ENCODE measurements around the gene ZHX3. TPM values are rescaled to one million over a fixed set of nuclear protein-coding genes. Genes with fewer than 3 reads are reported as not detected.
"Not testable (repeated sequence)": the region's sequence is repeated elsewhere in the genome, so short reads cannot be mapped to it uniquely, and the experiment has no call there.

ZHX3 gene

GRCh38 chr20:41134362-41135186 is 183.0 kb downstream of the ZHX3 start:
- Histone ChIP-seq H3K4me2 (ENCODE audit: low read length) (no peak overlapping the region), H3K27ac (ENCODE audit: low read depth, low read length) (no peak overlapping the region), H3K56ac (ENCODE audit: low read length) (no peak overlapping the region), H3K36me3 (ENCODE audit: control insufficient read depth, insufficient read depth, low read length) (no peaks in the 10 kb centered on the region), H3K18ac (ENCODE audit: low read length) (no peak overlapping the region), H4K8ac (ENCODE audit: low read depth, low read length) (no peak overlapping the region), H3K4ac (ENCODE audit: low read depth, low read length) (no peak overlapping the region), H3K79me2 (ENCODE audit: control insufficient read depth, insufficient read depth, low read length) (peaks cover 17% of the 10 kb centered on the region), H2BK5ac (ENCODE audit: low read length) (no peak overlapping the region), H4K5ac (ENCODE audit: low read length) (no peak overlapping the region), H3K4me1 (ENCODE audit: control insufficient read depth, low read depth, low read length) (peaks cover 17% of the 10 kb centered on the region), H3K9ac (ENCODE audit: low read length) (no peak overlapping the region), H2BK120ac (ENCODE audit: low read depth, low read length) (no peak overlapping the region), H3K79me1 (ENCODE audit: low read length) (peaks cover 4% of the 10 kb centered on the region), H3K27me3 (ENCODE audit: insufficient read depth, low read length, poor library complexity) (no peaks in the 10 kb centered on the region), H2BK15ac (replicated peaks; ENCODE audit: low read depth) (no peak overlapping the region), H3K4me3 (ENCODE audit: low read length) (no peak overlapping the region), H3K23ac (ENCODE audit: low read length) (peak overlapping the region; percentile 51), H2AK5ac (ENCODE audit: low read length) (peak overlapping the region; percentile 18)
- WGBS (ENCODE audit: extremely low coverage, insufficient coverage, low lambda C conversion rate), result no CpG with 5 or more reads among the region's 9 CpGs
- DNase-seq, result no peak

GRCh38 chr20:41133709-41134361 is 183.7 kb downstream of the ZHX3 start:
- WGBS (ENCODE audit: extremely low coverage, insufficient coverage, low lambda C conversion rate), result no CpG with 5 or more reads among the region's 7 CpGs
- H2BK15ac ChIP-seq (replicated peaks; ENCODE audit: low read depth), result no peak overlapping the region
- no peak overlapping the region for H3K23ac ChIP-seq (ENCODE audit: low read length)
- DNase-seq, result no peak
- no peak overlapping the region for H3K4ac ChIP-seq (ENCODE audit: low read depth, low read length)
- no peak overlapping the region for H3K4me3 ChIP-seq (ENCODE audit: low read length)
- no peak overlapping the region for H3K27ac ChIP-seq (ENCODE audit: low read depth, low read length)
- no peak overlapping the region for H4K5ac ChIP-seq (ENCODE audit: low read length)
- H3K4me2 ChIP-seq (ENCODE audit: low read length), result no peak overlapping the region
- no peak overlapping the region for H4K8ac ChIP-seq (ENCODE audit: low read depth, low read length)
- H3K79me1 ChIP-seq (ENCODE audit: low read length), result no peaks in the 10 kb centered on the region
- no peaks in the 10 kb centered on the region for H3K36me3 ChIP-seq (ENCODE audit: control insufficient read depth, insufficient read depth, low read length)
- no peaks in the 10 kb centered on the region for H3K27me3 ChIP-seq (ENCODE audit: insufficient read depth, low read length, poor library complexity)
- H3K56ac ChIP-seq (ENCODE audit: low read length), result no peak overlapping the region
- H2BK120ac ChIP-seq (ENCODE audit: low read depth, low read length), result no peak overlapping the region
- H3K9ac ChIP-seq (ENCODE audit: low read length), result no peak overlapping the region
- peaks cover 14% of the 10 kb centered on the region for H3K4me1 ChIP-seq (ENCODE audit: control insufficient read depth, low read depth, low read length)
- H3K18ac ChIP-seq (ENCODE audit: low read length), result no peak overlapping the region
- peaks cover 10% of the 10 kb centered on the region for H3K79me2 ChIP-seq (ENCODE audit: control insufficient read depth, insufficient read depth, low read length)
- no peak overlapping the region for H2AK5ac ChIP-seq (ENCODE audit: low read length)
- H2BK5ac ChIP-seq (ENCODE audit: low read length), result no peak overlapping the region

- WGBS (ENCODE audit: extremely low coverage, insufficient coverage, low lambda C conversion rate), result no CpG with 5 or more reads among the region's 9 CpGs
These were observed 185.1 kb downstream of the ZHX3 start for GRCh38 chr20:41132388-41132775.

GRCh38 chr20:41131594-41132387 is 185.7 kb downstream of the ZHX3 start:
- no peak for DNase-seq
- no peak overlapping the region for H4K5ac ChIP-seq (ENCODE audit: low read length)
- no CpG with 5 or more reads among the region's 5 CpGs for WGBS (ENCODE audit: extremely low coverage, insufficient coverage, low lambda C conversion rate)

More at GRCh38 chr20:41132388-41132775, 185.1 kb downstream of the ZHX3 start:
- not testable (repeated sequence) for H3K4me2 ChIP-seq (ENCODE audit: low read length); H3K56ac ChIP-seq (ENCODE audit: low read length); H4K8ac ChIP-seq (ENCODE audit: low read depth, low read length); H3K18ac ChIP-seq (ENCODE audit: low read length); H3K23ac ChIP-seq (ENCODE audit: low read length); H3K4me3 ChIP-seq (ENCODE audit: low read length); H3K27me3 ChIP-seq (ENCODE audit: insufficient read depth, low read length, poor library complexity); H4K5ac ChIP-seq (ENCODE audit: low read length); H3K9ac ChIP-seq (ENCODE audit: low read length); H2BK5ac ChIP-seq (ENCODE audit: low read length); H3K79me1 ChIP-seq (ENCODE audit: low read length); H3K4ac ChIP-seq (ENCODE audit: low read depth, low read length); H3K36me3 ChIP-seq (ENCODE audit: control insufficient read depth, insufficient read depth, low read length); H2AK5ac ChIP-seq (ENCODE audit: low read length); H2BK120ac ChIP-seq (ENCODE audit: low read depth, low read length); H2BK15ac ChIP-seq (replicated peaks; ENCODE audit: low read depth); H3K79me2 ChIP-seq (ENCODE audit: control insufficient read depth, insufficient read depth, low read length); DNase-seq; H3K27ac ChIP-seq (ENCODE audit: low read depth, low read length)
- peaks cover 14% of the 10 kb centered on the region for H3K4me1 ChIP-seq (ENCODE audit: control insufficient read depth, low read depth, low read length)

More at GRCh38 chr20:41131594-41132387, 185.7 kb downstream of the ZHX3 start:
- Histone ChIP-seq H3K9ac (ENCODE audit: low read length) (no peak overlapping the region), H4K8ac (ENCODE audit: low read depth, low read length) (no peak overlapping the region), H3K56ac (ENCODE audit: low read length) (no peak overlapping the region), H3K23ac (ENCODE audit: low read length) (no peak overlapping the region), H2BK5ac (ENCODE audit: low read length) (no peak overlapping the region), H2BK15ac (replicated peaks; ENCODE audit: low read depth) (no peak overlapping the region), H3K4me3 (ENCODE audit: low read length) (no peak overlapping the region), H3K18ac (ENCODE audit: low read length) (no peak overlapping the region), H3K4me2 (ENCODE audit: low read length) (no peak overlapping the region), H3K79me2 (ENCODE audit: control insufficient read depth, insufficient read depth, low read length) (no peaks in the 10 kb centered on the region), H3K79me1 (ENCODE audit: low read length) (no peaks in the 10 kb centered on the region), H2AK5ac (ENCODE audit: low read length) (no peak overlapping the region), H3K27me3 (ENCODE audit: insufficient read depth, low read length, poor library complexity) (no peaks in the 10 kb centered on the region), H3K36me3 (ENCODE audit: control insufficient read depth, insufficient read depth, low read length) (no peaks in the 10 kb centered on the region), H3K27ac (ENCODE audit: low read depth, low read length) (no peak overlapping the region), H3K4me1 (ENCODE audit: control insufficient read depth, low read depth, low read length) (peaks cover 14% of the 10 kb centered on the region), H2BK120ac (ENCODE audit: low read depth, low read length) (no peak overlapping the region), H3K4ac (ENCODE audit: low read depth, low read length) (no peak overlapping the region)

Small RNAs within 50 kb of the gene (small RNA-seq; reads per million reads assigned to genes)
- not detected for gene AL022394.1 (ENCODE audit: insufficient read depth)
- gene MIR6871 (ENCODE audit: insufficient read depth), result 1.3 reads per million
- gene RN7SL615P (ENCODE audit: insufficient read depth), result not detected
